RKO (cell line): ENCODE measurements around the gene KLHDC8A.
"Not testable (repeated sequence)": the region's sequence is repeated elsewhere in the genome, so short reads cannot be mapped to it uniquely, and the experiment has no call there.

ENCODE experiments used
- DNase-seq: peaks from one replicate; pipeline ENCODE4 v3.0.0-alpha.2; 2016; ENCODE audit warnings: low spot score

Gene KLHDC8A, protein sequence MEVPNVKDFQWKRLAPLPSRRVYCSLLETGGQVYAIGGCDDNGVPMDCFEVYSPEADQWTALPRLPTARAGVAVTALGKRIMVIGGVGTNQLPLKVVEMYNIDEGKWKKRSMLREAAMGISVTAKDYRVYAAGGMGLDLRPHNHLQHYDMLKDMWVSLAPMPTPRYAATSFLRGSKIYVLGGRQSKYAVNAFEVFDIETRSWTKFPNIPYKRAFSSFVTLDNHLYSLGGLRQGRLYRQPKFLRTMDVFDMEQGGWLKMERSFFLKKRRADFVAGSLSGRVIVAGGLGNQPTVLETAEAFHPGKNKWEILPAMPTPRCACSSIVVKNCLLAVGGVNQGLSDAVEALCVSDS

DNA sequence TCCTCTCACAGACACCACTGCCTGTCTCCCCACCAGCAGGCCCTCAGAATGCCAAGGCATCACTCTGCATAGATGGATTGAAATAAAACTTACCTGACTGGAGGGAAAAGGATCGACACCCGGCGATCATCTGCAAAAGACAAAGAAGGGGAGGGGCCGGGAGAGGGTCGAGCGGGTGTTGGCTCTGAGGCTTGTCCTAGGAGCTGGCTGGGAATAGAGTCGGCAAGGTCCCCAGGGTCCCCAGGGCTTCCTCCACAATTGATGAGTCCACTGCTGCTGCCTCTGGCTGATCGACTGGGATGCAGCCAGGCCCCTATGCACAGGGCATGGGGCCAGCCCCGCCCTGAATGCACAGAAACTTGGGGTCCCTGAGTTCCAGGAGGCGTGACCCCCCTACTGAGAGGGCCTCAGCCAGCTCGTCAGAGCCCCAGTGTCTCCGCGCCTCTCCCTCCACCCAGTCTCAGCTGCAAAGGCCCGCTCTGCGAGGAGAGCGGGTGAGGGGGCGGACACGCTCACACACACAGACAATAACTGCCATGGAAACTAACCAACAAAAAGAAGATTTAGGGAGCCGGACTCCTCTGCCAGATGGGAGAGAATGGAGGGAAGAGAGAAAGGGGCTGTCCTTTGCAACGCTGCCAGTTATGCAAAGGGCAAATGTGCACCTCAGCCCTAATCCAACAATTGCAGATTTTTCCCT, at the start of gene KLHDC8A:
KLHDC8A (minus strand) TSS at position 483 of the 700 bp plus-strand sequence. CDS start 13,318 bp downstream, outside the sequence.
- no peak for DNase-seq

DNA sequence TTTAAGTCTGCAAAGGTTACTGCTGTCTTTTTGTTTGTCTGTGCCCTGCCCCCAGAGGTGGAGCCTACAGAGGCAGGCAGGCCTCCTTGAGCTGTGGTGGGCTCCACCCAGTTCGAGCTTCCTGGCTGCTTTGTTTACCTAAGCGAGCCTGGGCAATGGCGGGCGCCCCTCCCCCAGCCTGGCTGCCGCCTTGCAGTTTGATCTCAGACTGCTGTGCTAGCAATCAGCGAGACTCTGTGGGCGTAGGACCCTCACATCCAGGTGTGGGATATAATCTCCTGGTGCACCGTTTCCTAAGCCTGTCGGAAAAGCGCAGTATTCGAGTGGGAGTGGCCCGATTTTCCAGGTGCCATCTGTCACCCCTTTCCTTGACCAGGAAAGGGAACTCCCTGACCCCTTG, 49.5 kb upstream of the KLHDC8A start:
- not testable (repeated sequence) for DNase-seq

DNA sequence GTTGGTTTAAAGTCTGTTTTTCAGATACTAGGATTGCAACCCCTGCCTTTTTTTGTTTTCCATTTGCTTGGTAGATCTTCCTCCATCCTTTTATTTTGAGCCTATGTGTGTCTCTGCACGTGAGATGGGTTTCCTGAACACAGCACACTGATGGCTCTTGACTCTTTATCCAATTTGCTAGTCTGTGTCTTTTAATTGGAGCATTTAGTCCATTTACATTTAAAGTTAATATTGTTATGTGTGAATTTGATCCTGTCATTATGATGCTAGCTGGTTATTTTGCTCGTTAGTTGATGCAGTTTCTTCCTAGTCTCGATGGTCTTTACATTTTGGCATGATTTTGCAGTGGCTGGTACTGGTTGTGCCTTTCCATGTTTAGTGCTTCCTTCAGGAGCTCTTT, 47.8 kb upstream of the KLHDC8A start:
- DNase-seq = not testable (repeated sequence)

DNA sequence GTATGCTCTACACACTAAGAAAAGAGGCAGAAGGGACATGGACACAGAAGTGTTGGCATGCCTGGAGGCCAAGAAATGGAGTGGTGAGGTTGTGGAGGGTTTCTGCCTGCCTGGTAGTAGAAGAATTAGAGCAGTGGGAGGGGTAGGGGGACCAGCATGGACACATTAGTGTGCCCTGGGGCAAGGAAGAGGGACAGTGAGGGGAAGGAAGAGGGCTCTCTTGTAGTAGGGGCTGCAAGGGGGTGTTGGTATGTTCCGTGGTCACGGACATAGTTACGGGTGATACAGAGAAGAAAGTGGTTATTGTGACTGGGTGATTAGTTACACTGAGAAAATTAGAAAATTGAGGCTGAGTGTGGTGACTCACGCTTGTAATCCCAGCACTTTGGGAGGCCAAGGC, 41.9 kb upstream of the KLHDC8A start:
- DNase-seq = no peak

DNA sequence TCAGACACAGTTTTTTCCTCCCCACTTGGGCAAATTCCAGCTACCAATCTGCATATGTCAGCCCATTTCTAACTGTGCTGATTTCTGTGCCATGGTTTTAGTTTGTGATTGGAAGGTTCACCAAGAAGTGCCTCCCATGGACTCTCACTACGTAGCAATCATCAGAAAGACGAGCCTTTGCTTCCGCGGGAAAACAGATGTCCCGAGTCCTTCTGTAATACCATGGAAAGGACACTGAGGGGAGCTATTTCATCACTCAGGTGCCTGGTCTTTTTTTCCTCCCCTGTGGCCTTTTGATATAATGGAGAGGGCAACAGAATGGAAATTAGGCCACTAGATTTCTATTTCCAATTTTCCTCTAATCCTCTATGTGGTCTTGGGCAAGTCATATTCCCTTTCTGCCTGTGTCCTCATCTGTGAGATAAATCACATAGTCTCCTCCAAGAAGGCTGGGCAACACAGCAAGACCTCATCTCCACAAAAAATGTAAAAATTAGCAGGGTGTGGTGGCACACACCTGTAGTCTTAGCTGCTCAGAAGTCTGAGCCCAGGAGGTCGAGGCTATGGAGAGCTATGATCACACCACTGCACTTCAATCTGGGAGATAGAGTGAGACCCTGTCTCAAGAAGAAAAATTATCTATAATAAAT, 40.4 kb upstream of the KLHDC8A start:
- peak; percentile 66 for DNase-seq

DNA sequence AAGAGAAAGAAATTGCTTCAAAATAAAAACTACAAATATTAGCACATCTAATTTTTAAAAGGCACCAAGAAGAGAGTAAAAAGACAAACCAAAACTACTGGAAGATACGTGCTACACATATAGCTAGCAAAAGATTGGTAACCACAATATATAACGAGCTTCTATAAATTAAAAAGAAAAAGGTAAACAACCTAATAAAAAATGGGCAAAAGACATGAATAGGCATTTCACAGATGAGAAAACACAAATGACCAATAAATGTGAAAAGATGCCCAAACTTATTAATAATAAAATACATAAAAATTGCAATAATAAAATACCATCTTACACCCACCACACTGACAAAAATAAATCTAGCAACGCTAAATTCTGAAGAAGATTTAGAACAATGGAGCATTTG, 38.9 kb upstream of the KLHDC8A start:
- DNase-seq = no peak

DNA sequence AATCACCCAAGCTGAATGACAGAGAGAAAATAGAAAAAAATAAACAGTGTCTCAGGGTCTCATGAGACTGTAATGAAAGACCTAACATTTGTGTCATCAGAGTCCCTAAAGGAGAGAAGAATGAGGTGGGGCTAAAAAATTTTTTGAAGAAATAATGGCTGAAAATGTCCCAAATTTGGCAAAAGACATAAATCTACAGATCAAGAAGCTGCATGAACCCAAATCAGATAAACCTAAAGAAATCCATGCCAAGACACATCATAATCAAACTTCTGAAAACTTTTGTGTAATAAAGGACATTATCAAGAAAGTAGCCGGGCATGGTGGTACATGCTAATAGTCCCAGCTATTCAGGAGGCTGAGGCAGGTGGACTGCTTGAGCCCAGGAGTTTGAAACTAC, 35.9 kb upstream of the KLHDC8A start:
- no peak for DNase-seq

DNA sequence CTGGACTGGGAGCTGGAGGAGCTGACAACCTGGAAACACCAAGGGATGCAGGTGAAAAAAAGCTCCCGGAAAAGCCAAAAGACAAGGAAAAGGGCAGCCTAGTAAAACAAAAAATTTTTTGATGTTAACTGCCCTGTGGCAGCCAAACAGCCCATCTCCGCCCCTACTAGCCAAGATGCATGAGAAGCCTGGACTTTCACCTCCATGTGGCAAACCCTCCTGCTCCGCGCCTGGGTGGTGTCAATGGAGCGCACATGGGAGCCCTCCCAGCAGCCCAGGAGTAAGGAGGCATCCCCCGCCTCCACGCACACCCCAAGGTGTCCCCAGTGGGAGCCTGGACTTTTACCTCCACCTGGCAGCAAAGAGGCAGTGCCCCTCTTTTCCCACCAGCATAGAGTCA, 34.7 kb upstream of the KLHDC8A start:
- no peak for DNase-seq

DNA sequence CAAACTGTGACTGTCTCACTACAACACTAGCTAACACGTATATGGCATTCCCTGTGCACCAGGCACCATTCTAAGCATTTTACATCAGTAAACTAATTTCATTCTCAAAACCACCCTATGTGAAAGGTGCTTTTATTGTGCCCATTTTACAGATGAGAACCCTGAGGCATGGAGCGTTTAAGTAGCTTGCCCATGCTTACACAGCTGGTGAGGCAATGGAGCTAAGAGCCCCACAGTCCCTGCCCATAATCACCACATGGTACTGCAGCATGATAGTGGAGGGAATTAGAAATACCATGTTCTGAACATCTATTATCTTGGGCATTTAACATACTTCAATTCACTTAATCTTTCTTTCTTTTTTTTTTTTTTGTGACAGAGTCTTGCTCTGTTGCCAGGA, 31.1 kb upstream of the KLHDC8A start:
- DNase-seq = no peak

DNA sequence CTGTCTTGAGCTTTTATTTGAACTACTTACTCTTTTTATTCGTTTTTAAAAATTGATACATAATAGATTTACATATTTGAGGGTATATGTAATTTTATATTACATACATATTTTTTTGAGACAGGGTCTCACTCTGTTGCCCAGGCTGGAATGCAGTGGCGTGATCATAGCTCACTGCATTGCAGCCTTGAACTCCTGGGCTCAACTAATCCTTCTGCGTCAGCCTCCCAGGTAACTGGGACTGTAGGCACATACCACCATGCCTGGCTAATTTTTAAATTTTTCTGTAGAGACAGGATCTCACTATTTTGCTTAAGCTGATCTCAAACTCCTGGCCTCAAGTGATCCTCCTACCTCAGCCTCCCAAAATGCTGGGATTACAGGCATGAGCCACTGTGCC, 26.3 kb upstream of the KLHDC8A start:
- not testable (repeated sequence) for DNase-seq

DNA sequence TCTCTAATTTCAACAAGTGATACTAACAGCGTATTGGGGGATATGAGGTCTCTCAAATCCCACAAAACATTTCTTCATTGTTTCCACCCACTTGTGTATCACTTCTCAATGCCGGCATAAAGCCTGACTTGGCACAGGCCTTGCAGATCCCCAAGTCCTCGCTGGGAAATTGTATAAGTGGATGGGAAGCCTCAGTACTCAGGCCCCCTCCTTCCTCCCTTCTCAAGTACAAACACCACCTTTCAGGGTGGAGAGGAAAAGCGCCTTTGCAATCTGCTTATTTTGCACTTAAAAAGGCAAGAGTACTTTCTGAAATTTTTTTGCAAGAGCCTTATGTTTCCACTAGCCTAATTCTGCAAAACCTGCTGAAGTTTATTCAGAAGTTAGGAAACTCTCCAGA, 25.8 kb upstream of the KLHDC8A start:
- no peak for DNase-seq

DNA sequence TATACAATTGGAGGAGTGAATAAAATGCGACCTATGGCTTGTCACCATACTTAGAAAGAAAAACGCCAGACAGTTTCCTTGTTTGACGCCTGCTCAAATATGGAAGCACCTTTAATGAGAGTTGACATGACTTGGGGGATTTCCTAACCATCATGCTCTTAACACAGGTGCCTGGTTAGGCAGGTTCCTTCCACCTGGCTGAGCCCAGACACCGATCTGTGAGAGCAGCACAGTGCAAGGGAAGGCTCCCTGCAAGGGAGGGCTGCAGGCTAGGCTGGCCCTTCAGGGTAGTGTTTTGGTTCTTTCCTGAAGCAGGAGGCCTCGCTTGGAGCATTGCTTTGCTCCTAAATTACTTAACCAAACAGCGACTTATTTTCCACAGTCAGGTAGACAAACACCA, 24.6 kb upstream of the KLHDC8A start:
- DNase-seq = no peak

DNA sequence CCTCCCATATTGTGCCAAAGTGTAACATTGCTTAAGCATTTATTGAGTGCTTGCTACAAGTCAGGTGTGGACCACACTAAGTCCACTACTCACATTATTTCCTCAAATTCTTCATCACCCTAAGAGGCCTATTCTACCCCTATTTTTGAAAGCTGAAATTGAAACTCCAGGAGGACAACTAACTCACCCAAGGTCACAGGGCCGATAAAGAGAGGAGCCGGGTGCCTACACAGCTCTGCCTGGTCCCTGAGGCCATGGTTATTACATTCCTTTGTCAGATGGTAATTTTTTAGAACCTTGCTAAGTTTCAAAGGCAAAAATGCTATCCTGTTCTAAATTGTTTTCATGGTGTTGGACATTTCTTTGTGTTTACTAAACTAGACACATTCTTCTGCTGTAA, 24.2 kb upstream of the KLHDC8A start:
- no peak for DNase-seq

DNA sequence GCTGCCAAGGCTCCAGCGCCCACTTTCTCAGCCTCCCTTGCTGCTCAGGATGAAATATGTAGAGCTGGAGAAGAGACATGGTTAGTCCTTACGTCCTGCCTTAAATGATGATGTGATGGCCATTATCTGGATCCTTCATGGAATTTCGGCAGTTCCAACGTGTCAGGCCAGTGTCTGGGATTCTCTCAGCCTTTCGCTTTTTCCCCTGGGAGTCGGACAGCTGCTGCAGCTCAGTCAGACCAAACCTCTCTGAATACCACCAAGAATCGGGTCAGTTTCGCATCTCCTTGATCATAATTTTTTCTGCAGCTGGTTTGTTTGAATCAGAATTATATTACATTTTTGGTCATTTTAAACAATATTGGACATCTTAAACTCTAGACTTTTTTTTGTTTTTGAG, 22.3 kb upstream of the KLHDC8A start:
- DNase-seq = no peak

DNA sequence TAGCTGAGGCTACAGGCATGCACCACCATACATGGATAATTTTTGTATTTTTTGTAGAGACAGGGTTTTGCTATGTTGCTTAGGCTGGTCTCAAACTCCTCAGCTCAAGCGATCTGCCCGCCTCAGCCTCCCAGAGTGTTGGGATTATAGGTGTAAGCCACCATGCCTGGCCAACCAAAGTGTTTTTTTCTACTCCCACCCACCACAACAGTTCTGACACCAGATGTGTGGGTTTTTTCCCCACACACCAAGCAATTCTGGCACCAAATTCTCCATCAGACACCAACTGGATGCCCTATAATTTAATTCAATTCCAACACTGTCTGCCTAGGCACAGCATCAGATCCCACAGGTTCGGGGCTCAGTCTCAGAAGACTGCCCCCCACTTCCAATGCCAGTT, 20.6 kb upstream of the KLHDC8A start:
- DNase-seq = no peak

DNA sequence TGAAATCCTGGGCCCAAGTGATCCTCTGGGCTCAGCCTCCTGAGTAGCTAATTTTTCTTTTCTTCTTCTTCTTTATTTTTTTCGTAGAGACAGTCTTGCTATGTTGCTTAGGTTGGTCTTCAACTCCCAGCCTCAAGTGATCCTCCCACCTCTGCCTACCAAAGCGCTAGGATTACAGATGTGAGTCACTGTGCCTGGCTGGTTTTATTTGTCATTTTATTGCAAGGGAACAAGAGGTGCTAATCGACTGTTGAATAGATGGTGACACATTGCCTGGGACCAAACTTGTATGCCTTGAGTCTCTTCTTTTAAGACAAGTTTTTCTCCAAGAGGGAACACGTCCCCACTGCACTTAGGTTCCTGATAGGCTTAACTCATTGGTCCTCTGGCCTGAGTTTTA, 20.0 kb upstream of the KLHDC8A start:
- DNase-seq = peak; percentile 21

DNA sequence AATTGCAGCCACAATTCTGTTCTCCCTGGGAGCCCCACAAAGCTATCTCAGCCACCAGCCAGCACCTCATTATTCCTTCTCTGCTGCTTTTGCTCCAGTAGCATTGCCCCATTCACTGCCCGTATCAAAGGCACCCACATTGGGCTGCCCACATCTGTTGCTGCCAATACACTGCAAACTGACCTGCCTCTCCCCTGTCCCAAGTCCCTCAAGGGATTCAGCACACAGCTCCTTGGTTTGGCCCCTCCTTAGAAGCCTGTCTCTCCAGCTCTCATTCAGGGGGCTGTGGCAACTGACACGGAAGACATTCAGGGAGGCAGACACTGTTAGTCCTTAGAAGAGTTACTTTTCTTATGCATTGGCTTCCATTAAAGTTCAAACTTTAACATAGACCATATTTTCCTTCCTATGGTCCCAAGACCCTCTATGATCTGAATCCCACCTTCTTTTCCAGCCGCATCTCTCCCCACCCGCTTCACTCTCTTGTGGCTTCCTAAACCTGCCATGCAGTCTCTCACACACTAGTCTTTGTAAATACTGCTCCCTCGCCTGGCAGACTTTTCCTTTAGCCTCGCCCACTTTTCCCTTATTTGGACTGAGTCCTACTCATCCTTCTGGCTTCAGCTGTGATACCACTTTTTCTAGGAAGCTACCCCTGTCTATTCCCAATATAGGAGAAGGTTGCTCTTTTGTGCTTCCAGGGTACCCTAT, 19.3 kb upstream of the KLHDC8A start:
- DNase-seq = peak; percentile 55

DNA sequence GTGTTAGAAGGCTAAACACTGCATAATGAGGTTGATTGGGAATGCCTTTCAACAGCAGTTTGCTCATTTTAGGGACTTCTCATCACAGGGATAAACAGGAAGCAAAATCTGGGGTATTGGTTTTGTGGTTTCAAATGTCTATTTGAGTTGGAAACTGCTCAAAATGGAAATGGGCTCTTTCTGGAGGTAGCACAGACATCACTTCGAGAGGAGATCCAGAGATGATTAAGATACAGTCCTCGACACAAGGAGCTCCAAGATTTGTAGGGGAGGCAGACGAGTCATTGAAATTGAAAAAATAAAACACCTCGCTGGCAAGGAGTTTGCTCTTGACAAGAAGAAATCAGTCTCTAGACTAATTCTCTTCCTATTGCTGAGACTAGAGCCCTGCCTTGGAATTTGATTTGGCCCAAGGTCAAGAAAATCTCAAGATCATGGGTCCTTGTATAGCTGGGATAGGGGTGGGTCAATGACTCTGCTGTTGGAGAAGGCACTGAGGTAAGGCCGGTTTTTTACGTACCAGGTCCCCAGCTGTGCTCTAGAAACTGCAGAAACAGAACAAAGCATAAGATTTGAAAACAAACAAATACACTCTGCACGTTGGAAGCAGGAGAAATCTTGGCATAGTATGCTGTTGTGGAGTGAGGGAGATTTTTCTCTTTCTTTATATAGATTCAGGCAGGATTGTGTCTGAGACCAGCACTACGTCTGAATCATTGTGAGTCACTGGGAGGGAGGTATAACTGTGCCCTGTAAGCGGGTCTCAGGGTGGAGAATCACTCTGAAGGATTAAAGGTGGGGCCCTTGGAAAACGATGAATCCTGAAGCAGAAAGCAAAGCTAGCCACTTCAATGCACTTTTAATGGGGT, 17.7 kb upstream of the KLHDC8A start:
- peak; percentile 40 for DNase-seq

DNA sequence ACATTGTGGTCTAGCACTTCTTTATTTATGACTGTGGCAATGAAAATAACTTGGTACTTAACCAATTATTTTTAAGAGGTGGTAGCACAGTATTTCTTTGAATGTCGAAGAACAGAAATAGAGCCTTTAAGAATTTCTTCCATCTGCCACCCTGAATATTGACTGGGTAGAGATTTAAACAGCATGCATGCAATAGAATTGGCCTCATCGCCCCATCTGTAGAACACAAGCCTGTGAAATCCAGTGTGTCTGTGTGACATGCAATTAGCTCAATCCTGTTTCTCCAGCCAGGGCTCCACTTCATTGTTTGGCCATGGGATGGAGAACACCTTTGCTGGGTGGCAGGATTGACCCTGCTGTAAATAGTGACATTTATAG, 17.1 kb upstream of the KLHDC8A start:
- DNase-seq = no peak

DNA sequence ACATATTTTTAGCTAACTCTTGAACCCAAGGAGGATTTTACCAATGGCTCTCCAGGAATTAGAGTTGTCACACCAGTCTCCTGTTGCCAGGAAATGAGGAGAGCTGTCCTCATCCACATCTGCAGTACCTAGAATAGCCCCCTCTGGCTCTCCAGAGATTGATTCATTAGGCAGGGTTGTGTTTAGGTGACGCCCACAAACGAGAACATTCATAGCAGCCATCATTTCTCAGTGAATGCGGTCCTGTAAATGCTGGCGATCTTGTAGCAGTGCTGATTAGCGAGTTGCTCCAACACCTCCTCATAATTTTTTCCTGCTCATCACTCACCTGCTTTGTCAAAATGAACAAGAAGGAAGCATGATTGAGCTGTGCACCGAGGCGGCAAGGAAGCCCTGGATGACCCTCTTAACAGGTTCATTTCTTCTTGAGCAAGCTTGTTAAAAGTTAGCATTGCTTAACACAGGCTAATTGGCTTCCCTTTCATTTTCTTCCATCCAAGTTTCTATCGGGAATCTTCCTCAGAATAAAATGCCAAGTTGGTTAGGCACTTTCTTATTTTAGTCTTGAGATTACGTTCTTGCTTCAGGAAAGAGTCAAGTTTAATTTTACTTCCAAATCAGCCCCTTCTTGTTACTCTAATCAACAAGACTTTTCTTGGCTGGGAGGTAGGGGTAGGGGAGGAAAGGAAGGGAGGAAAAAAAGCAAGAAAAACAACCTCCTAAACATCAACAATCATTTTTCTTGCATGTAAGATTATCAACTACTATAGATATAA, 16.5 kb upstream of the KLHDC8A start:
- no peak for DNase-seq
